T-helper 17 cell (primary cell): Measurements from ENCODE around the gene MRPS27. TPM values are rescaled to one million over a fixed set of nuclear protein-coding genes. Genes with fewer than 3 reads are reported as not detected.

ENCODE experiments used
- ATAC-seq: fragments of 150-1000 bp; cut with Tn5 transposase; 2 replicates; pipeline ENCODE4 v1.10.0; 2021; ENCODE audit warnings: mild to moderate bottlenecking, moderate library complexity
- DNase-seq, 3 donors: peaks; one replicate each; pipeline versions ENCODE4 v3.0.0 to v3.0.0-alpha.2; 2020 to 2021
- H3K9me3 ChIP-seq: one replicate; pipeline ENCODE4 v1.7.0; 2013; ENCODE audit warnings: low read length, mild to moderate bottlenecking; ENCODE audit not compliant: control insufficient read depth, poor library complexity, severe bottlenecking
- H3K27ac Mint-ChIP-seq: one replicate; pipeline ENCODE4 v1.8.0; 2022; ENCODE audit warnings: mild to moderate bottlenecking, moderate library complexity, mixed read lengths
- H3K27me3 Mint-ChIP-seq: one replicate; pipeline ENCODE4 v1.8.0; 2022; ENCODE audit warnings: mixed read lengths
- H3K36me3 Mint-ChIP-seq: one replicate; pipeline ENCODE4 v1.8.0; 2022; ENCODE audit warnings: low read depth, mixed read lengths
- H3K4me1 Mint-ChIP-seq: one replicate; pipeline ENCODE4 v1.8.0; 2022; ENCODE audit warnings: mild to moderate bottlenecking, mixed read lengths
- H3K4me3 Mint-ChIP-seq: one replicate; pipeline ENCODE4 v1.8.0; 2022; ENCODE audit warnings: mild to moderate bottlenecking, moderate library complexity, mixed read lengths
- total RNA-seq, 4 donors: library from RNA in 2 of 4; stranded (reverse) in 2 of 4; gene quantifications; one replicate each; pipeline ENCODE4 v1.2.3 and lab custom pipeline; 2022 to 2026

MRPS27 gene
- 10 to 100 TPM; 37.8 to 39.3 TPM for total RNA-seq
- 46.2 to 64.3 reads per million in 2 donors for total RNA-seq (lab: John Stamatoyannopoulos, UW)

- peak within 1 kb of the TSS; percentile 96 for H3K4me3 Mint-ChIP-seq
- peaks cover 21% of the 10 kb centered on the region for H3K4me1 Mint-ChIP-seq
- H3K36me3 Mint-ChIP-seq = peaks cover 17% of the 10 kb centered on the region
- DNase-seq (peak; percentile 86 to 91 (median 88)), ATAC-seq (peak; percentile 99)
- no peaks in the 10 kb centered on the region for H3K27me3 Mint-ChIP-seq
- H3K9me3 ChIP-seq = no peaks in the 10 kb centered on the region
- peak within 1 kb of the TSS; percentile 94 for H3K27ac Mint-ChIP-seq
Measured at GRCh38 chr5:72319976-72320752, at the start of gene MRPS27, which contains the start of gene PTCD2. MRPS27 (minus strand) TSS chr5:72320240; CDS start chr5:72320221, 19 bp downstream. PTCD2 (plus strand) TSS chr5:72320373; CDS start chr5:72320383, 10 bp downstream.

GRCh38 chr5:72369711-72370110 lies 49.7 kb upstream of the MRPS27 start:
- H3K4me3 Mint-ChIP-seq = no peak overlapping the region
- ATAC-seq (no peak), DNase-seq (no peak)
- no peaks in the 10 kb centered on the region for H3K27me3 Mint-ChIP-seq
- H3K4me1 Mint-ChIP-seq = peaks cover 3% of the 10 kb centered on the region
- H3K9me3 ChIP-seq = no peaks in the 10 kb centered on the region
- H3K36me3 Mint-ChIP-seq = peaks cover 3% of the 10 kb centered on the region
- no peak overlapping the region for H3K27ac Mint-ChIP-seq

- Mint-ChIP-seq H3K27me3 (no peaks in the 10 kb centered on the region), H3K4me3 (no peak overlapping the region), H3K27ac (no peak overlapping the region), H3K36me3 (peaks cover 3% of the 10 kb centered on the region), H3K4me1 (peaks cover 3% of the 10 kb centered on the region)
- DNase-seq = no peak
- H3K9me3 ChIP-seq = no peaks in the 10 kb centered on the region
- no peak for ATAC-seq
Measured at GRCh38 chr5:72369301-72369700, 49.3 kb upstream of the MRPS27 start.

GRCh38 chr5:72368271-72368670 lies 48.2 kb upstream of the MRPS27 start:
- Mint-ChIP-seq H3K27ac (no peak overlapping the region), H3K4me3 (no peak overlapping the region), H3K4me1 (peaks cover 3% of the 10 kb centered on the region), H3K36me3 (peaks cover 3% of the 10 kb centered on the region), H3K27me3 (no peaks in the 10 kb centered on the region)
- H3K9me3 ChIP-seq = no peaks in the 10 kb centered on the region
- DNase-seq = no peak
- no peak for ATAC-seq

GRCh38 chr5:72366324-72366976 lies 46.4 kb upstream of the MRPS27 start:
- DNase-seq (peak in 1 of 3 donors; percentile 9), ATAC-seq (peak; percentile 70)
- Mint-ChIP-seq H3K27ac (no peak overlapping the region), H3K4me1 (peaks cover 3% of the 10 kb centered on the region), H3K27me3 (no peaks in the 10 kb centered on the region), H3K4me3 (no peak overlapping the region), H3K36me3 (peaks cover 10% of the 10 kb centered on the region)
- no peaks in the 10 kb centered on the region for H3K9me3 ChIP-seq

- DNase-seq (no peak), ATAC-seq (no peak)
- peaks cover 7% of the 10 kb centered on the region for H3K36me3 Mint-ChIP-seq
- H3K9me3 ChIP-seq = no peaks in the 10 kb centered on the region
- H3K27ac Mint-ChIP-seq = no peak overlapping the region
- H3K4me3 Mint-ChIP-seq = no peak overlapping the region
- no peaks in the 10 kb centered on the region for H3K27me3 Mint-ChIP-seq
- peaks cover 3% of the 10 kb centered on the region for H3K4me1 Mint-ChIP-seq
Measured at GRCh38 chr5:72364951-72365350, 44.9 kb upstream of the MRPS27 start.

GRCh38 chr5:72364171-72364570 lies 44.1 kb upstream of the MRPS27 start:
- no peak overlapping the region for H3K4me3 Mint-ChIP-seq
- H3K27me3 Mint-ChIP-seq = no peaks in the 10 kb centered on the region

GRCh38 chr5:72363166-72363802 lies 43.2 kb upstream of the MRPS27 start:
- Mint-ChIP-seq H3K27ac (no peak overlapping the region), H3K27me3 (no peaks in the 10 kb centered on the region), H3K36me3 (peaks cover 7% of the 10 kb centered on the region), H3K4me3 (no peak overlapping the region), H3K4me1 (peaks cover 2% of the 10 kb centered on the region)
- DNase-seq (no peak), ATAC-seq (no peak)
- H3K9me3 ChIP-seq = no peaks in the 10 kb centered on the region

More at GRCh38 chr5:72364171-72364570, 44.1 kb upstream of the MRPS27 start:
- H3K9me3 ChIP-seq = no peaks in the 10 kb centered on the region
- Mint-ChIP-seq H3K36me3 (peaks cover 7% of the 10 kb centered on the region), H3K27ac (no peak overlapping the region), H3K4me1 (peaks cover 3% of the 10 kb centered on the region)
- DNase-seq (no peak), ATAC-seq (no peak)

GRCh38 chr5:72359886-72360285 lies 39.8 kb upstream of the MRPS27 start:
- no peaks in the 10 kb centered on the region for H3K27me3 Mint-ChIP-seq
- no peak for ATAC-seq
- DNase-seq = no peak
- H3K4me3 Mint-ChIP-seq = no peak overlapping the region
- H3K36me3 Mint-ChIP-seq = peaks cover 10% of the 10 kb centered on the region
- H3K4me1 Mint-ChIP-seq = no peaks in the 10 kb centered on the region
- H3K27ac Mint-ChIP-seq = no peak overlapping the region
- no peaks in the 10 kb centered on the region for H3K9me3 ChIP-seq

- H3K36me3 Mint-ChIP-seq = peaks cover 10% of the 10 kb centered on the region
- no peak overlapping the region for H3K4me3 Mint-ChIP-seq
- H3K4me1 Mint-ChIP-seq = no peaks in the 10 kb centered on the region
Measured at GRCh38 chr5:72358925-72359324, 38.9 kb upstream of the MRPS27 start.

GRCh38 chr5:72356361-72356760 lies 36.3 kb upstream of the MRPS27 start:
- Mint-ChIP-seq H3K27ac (no peak overlapping the region), H3K4me1 (peaks cover 2% of the 10 kb centered on the region), H3K4me3 (no peak overlapping the region), H3K36me3 (peaks cover 8% of the 10 kb centered on the region), H3K27me3 (no peaks in the 10 kb centered on the region)
- no peak for DNase-seq
- H3K9me3 ChIP-seq = no peaks in the 10 kb centered on the region
- ATAC-seq = no peak

More at GRCh38 chr5:72358925-72359324, 38.9 kb upstream of the MRPS27 start:
- Mint-ChIP-seq H3K27me3 (no peaks in the 10 kb centered on the region), H3K27ac (no peak overlapping the region)
- ATAC-seq (no peak), DNase-seq (no peak)
- H3K9me3 ChIP-seq = no peaks in the 10 kb centered on the region

GRCh38 chr5:72355706-72356299 lies 35.8 kb upstream of the MRPS27 start:
- no peak for DNase-seq
- H3K9me3 ChIP-seq = no peaks in the 10 kb centered on the region
- Mint-ChIP-seq H3K36me3 (peaks cover 8% of the 10 kb centered on the region), H3K4me3 (no peak overlapping the region), H3K27me3 (no peaks in the 10 kb centered on the region), H3K4me1 (peaks cover 2% of the 10 kb centered on the region), H3K27ac (no peak overlapping the region)
- no peak for ATAC-seq

- Mint-ChIP-seq H3K36me3 (peaks cover 10% of the 10 kb centered on the region), H3K4me1 (peaks cover 7% of the 10 kb centered on the region), H3K27me3 (no peaks in the 10 kb centered on the region), H3K4me3 (no peak overlapping the region), H3K27ac (no peak overlapping the region)
- ATAC-seq = no peak
- H3K9me3 ChIP-seq = no peaks in the 10 kb centered on the region
- no peak for DNase-seq
Measured at GRCh38 chr5:72353046-72353445, 33.0 kb upstream of the MRPS27 start.
